A549 (cell line): ENCODE data around the gene NECAB3. TPM values are rescaled to one million over a fixed set of nuclear protein-coding genes. Genes with fewer than 3 reads are reported as not detected.

Experiments used
- ATAC-seq, 2 experiments: fragments of 200-7000 bp in 1 of 2; fragments of >200 bp in 1 of 2; cut with Nextera tagmentation in 1 of 2; cut with Tn5 transposase in 1 of 2; 3 replicates each; pipeline versions ENCODE4 v1.8.0 to v1.9.1; 2018 to 2020; ENCODE audit warnings: mild to moderate bottlenecking in 1 of 2, moderate library complexity in 1 of 2
- CTCF ChIA-PET: fragments of 300-600 bp; sonication (Branson Sonifier 250); formaldehyde crosslinking; extraction: SDS; loops from one replicate; lab custom pipeline; 2021; ENCODE audit warnings: antibody characterized with exemption, inconsistent platforms; lab: Yijun Ruan, JAX
- POLR2A ChIA-PET: fragments of 350-600 bp; formaldehyde crosslinking; extraction: SDS; loops from one replicate; lab custom pipeline; 2021; ENCODE audit warnings: antibody characterized with exemption, inconsistent platforms; lab: Yijun Ruan, JAX
- DNase-seq, 2 experiments: peaks; one replicate each; pipeline versions ENCODE4 v3.0.0 to v3.0.0-alpha.2; 2011 to 2016; ENCODE audit warnings: low read depth in 1 of 2, low spot score in 1 of 2
- FAIRE-seq: peaks from 2 replicates; lab custom pipeline; 2011; peaks lifted over from hg19 to GRCh38; lab: Jason Lieb, UNC
- H3K27ac ChIP-seq, 2 experiments: fragments of >200 bp; sonication (Bioruptor Twin); formaldehyde crosslinking; 3 replicates each; pipeline ENCODE4 v1.5.1; 2016 to 2017
- H3K4me1 ChIP-seq: fragments of >200 bp; sonication (Bioruptor Twin); formaldehyde crosslinking; 3 replicates; pipeline ENCODE4 v1.6.1; 2016
- H3K4me2 ChIP-seq: fragments of >200 bp; sonication (Bioruptor Twin); formaldehyde crosslinking; 3 replicates; pipeline ENCODE4 v1.6.1; 2016
- H3K4me3 ChIP-seq: fragments of >200 bp; sonication (Bioruptor Twin); formaldehyde crosslinking; 3 replicates; pipeline ENCODE4 v1.5.1; 2016
- H3K9me3 ChIP-seq: fragments of >200 bp; sonication (Bioruptor Twin); formaldehyde crosslinking; 3 replicates; pipeline ENCODE4 v1.6.1; 2016
- ATOH8 ChIP-seq: fragments of 250-450 bp; sonication (Bioruptor Pico); IDR thresholded peaks from 2 replicates; pipeline ENCODE4 v1.5.0; 2020; ENCODE audit warnings: low read depth, mild to moderate bottlenecking, moderate library complexity
- BHLHE40 ChIP-seq: IDR thresholded peaks from 2 replicates; pipeline ENCODE4 v1.6.1; 2012; ENCODE audit warnings: low read depth, low read length, inconsistent platforms
- CBX8 ChIP-seq: fragments of 200-600 bp; sonication (generic); IDR thresholded peaks from 2 replicates; pipeline ENCODE4 v1.6.1; 2016
- CHD2 ChIP-seq: fragments of 150-350 bp; IDR thresholded peaks from 2 replicates; pipeline ENCODE4 v1.6.1; 2014; ENCODE audit warnings: low read length; ENCODE audit not compliant: partially characterized antibody
- CHD4 ChIP-seq: fragments of 200-600 bp; sonication (generic); IDR thresholded peaks from 2 replicates; pipeline ENCODE4 v1.6.1; 2016; ENCODE audit warnings: antibody characterized with exemption, mild to moderate bottlenecking, borderline replicate concordance
- EHF ChIP-seq: fragments of 250-450 bp; sonication (Bioruptor Pico); IDR thresholded peaks from 2 replicates; pipeline ENCODE4 v1.5.0; 2020; ENCODE audit warnings: mild to moderate bottlenecking
- FOSB ChIP-seq: fragments of 250-450 bp; sonication (Bioruptor Pico); IDR thresholded peaks from 2 replicates; pipeline ENCODE4 v1.5.0; 2020; ENCODE audit warnings: mild to moderate bottlenecking, moderate library complexity
- FOXS1 ChIP-seq: fragments of 250-450 bp; sonication (Bioruptor Pico); IDR thresholded peaks from 2 replicates; pipeline ENCODE4 v1.5.0; 2020; ENCODE audit warnings: mild to moderate bottlenecking, moderate library complexity
- HES2 ChIP-seq: fragments of >200 bp; sonication (Bioruptor Twin); formaldehyde crosslinking; IDR thresholded peaks from 2 replicates; pipeline ENCODE4 v1.6.1; 2016
- HMGXB4 ChIP-seq: fragments of 250-450 bp; sonication (Bioruptor Pico); IDR thresholded peaks from 2 replicates; pipeline ENCODE4 v1.5.0; 2021; ENCODE audit warnings: mild to moderate bottlenecking, moderate library complexity, borderline replicate concordance
- JUNB ChIP-seq: fragments of >200 bp; sonication (Bioruptor Twin); formaldehyde crosslinking; IDR thresholded peaks from 2 replicates; pipeline ENCODE4 v1.6.1; 2016
- KDM1A ChIP-seq: fragments of 200-600 bp; sonication (generic); IDR thresholded peaks from 2 replicates; pipeline ENCODE4 v1.6.1; 2016; ENCODE audit warnings: low read depth, mild to moderate bottlenecking
- MAFK ChIP-seq: fragments of 450-650 bp; IDR thresholded peaks from 2 replicates; pipeline ENCODE4 v1.6.1; 2014; ENCODE audit not compliant: partially characterized antibody
- MAX ChIP-seq: IDR thresholded peaks from 2 replicates; pipeline ENCODE4 v1.6.1; 2012
- MAZ ChIP-seq: fragments of 150-350 bp; IDR thresholded peaks from 2 replicates; pipeline ENCODE4 v1.6.1; 2014; ENCODE audit warnings: antibody characterized with exemption, low read depth, low read length, borderline replicate concordance
- NPAS2 ChIP-seq: fragments of 250-450 bp; sonication (Bioruptor Pico); IDR thresholded peaks from 2 replicates; pipeline ENCODE4 v1.8.0; 2022; ENCODE audit warnings: mild to moderate bottlenecking, moderate library complexity, borderline replicate concordance
- PBX3 ChIP-seq: IDR thresholded peaks from 2 replicates; pipeline ENCODE4 v1.6.1; 2012
- REST ChIP-seq: fragments of 200-600 bp; sonication (generic); IDR thresholded peaks from 2 replicates; pipeline ENCODE4 v1.6.1; 2016; ENCODE audit warnings: antibody characterized with exemption, mild to moderate bottlenecking, moderate library complexity
- TFCP2L1 ChIP-seq: fragments of 250-450 bp; sonication (Bioruptor Pico); IDR thresholded peaks from 2 replicates; pipeline ENCODE4 v1.5.0; 2021; ENCODE audit warnings: mild to moderate bottlenecking
- ZFP36 ChIP-seq: fragments of 450-650 bp; IDR thresholded peaks from 2 replicates; pipeline ENCODE4 v1.6.1; 2014; ENCODE audit warnings: borderline replicate concordance; ENCODE audit not compliant: partially characterized antibody
- WGBS: methylation state at CpG from one replicate; pipeline ENCODE4 v1.1.6; 2017; ENCODE audit errors: missing lambda C conversion rate; 5-methylcytosine and 5-hydroxymethylcytosine counted together
- polyA plus RNA-seq, 4 experiments: library from polyadenylated mRNA; depleted of rRNA in 3 of 4; stranded (reverse); fragments of >200 nt; fragmentation: RNase III in 1 of 4; extraction: RNeasy Plus Mini Kit Qiagen cat#74134 plus additional on column Dnase treatment in 1 of 4; gene quantifications; 2 replicates in 3 of 4; 3 replicates in 1 of 4; pipeline ENCODE4 v1.2.3, GENCODE V29; 2011 to 2017

Gene NECAB3
- polyA plus RNA-seq, 2 of the 4 experiments (the other 2 are of a cell fraction): 9.3 to 19.3 TPM

GRCh38 chr20:33609504-33609903 lies 64.7 kb downstream of the NECAB3 start:
- CTCF ChIA-PET: interaction anchor here (1.0 kb wide), 1 partner anchor 28 kb away, joined by 3 read pairs; no protein-coding TSS in a partner anchor
- no peak for ATAC-seq
- FAIRE-seq: no peak

More at GRCh38 chr20:33609504-33609903, 64.7 kb downstream of the NECAB3 start:
- H3K4me2 ChIP-seq: no peak overlapping the region
- no peaks in the 10 kb centered on the region for H3K4me1 ChIP-seq
- WGBS: 91% methylated on average over 2 of the region's 2 CpGs
- DNase-seq: no peak
- POLR2A ChIA-PET: no interaction called here
- H3K4me3 ChIP-seq: no peak overlapping the region
- no peaks in the 10 kb centered on the region for H3K9me3 ChIP-seq
- H3K27ac ChIP-seq: no peak overlapping the region
- TF ChIP-seq TFCP2L1 (CRISPR knock-in tag) (no peak), CHD4 (no peak), HES2 (no peak), FOSB (CRISPR knock-in tag) (no peak), BHLHE40 (no peak), MAX (no peak), MAFK (no peak), CBX8 (no peak), FOXS1 (CRISPR knock-in tag) (no peak), NPAS2 (CRISPR knock-in tag) (no peak), HMGXB4 (CRISPR knock-in tag) (no peak), MAZ (no peak), REST (no peak), ATOH8 (CRISPR knock-in tag) (no peak), EHF (CRISPR knock-in tag) (no peak), JUNB (no peak), PBX3 (no peak), CHD2 (no peak), KDM1A (no peak), ZFP36 (no peak)

Other genes starting within 250 kb of the NECAB3 start
- 5.6 and 6.5 TPM in 2 replicates for gene SNTA1, start 230.7 kb downstream of the NECAB3 start, polyA plus RNA-seq (2011; rRNA removed)
- 5.5 to 6.6 TPM (median 6.4 TPM) in 3 replicates for gene SNTA1, start 230.7 kb downstream of the NECAB3 start, polyA plus RNA-seq (2017; fragmentation: RNase III; extraction: RNeasy Plus Mini Kit Qiagen cat#74134 plus additional on column Dnase treatment)
- 9.4 and 10.8 TPM in 2 replicates for gene CBFA2T2, start 184.3 kb downstream of the NECAB3 start, polyA plus RNA-seq (2011; rRNA removed)
- 5.2 to 6.8 TPM (median 6.7 TPM) in 3 replicates for gene CBFA2T2, start 184.3 kb downstream of the NECAB3 start, polyA plus RNA-seq (2017; fragmentation: RNase III; extraction: RNeasy Plus Mini Kit Qiagen cat#74134 plus additional on column Dnase treatment)
- gene C20orf144, start 12.1 kb downstream of the NECAB3 start, polyA plus RNA-seq (2011; rRNA removed): 0.09 and 0.10 TPM in 2 replicates
- gene C20orf144, start 12.1 kb downstream of the NECAB3 start, polyA plus RNA-seq (2017; fragmentation: RNase III; extraction: RNeasy Plus Mini Kit Qiagen cat#74134 plus additional on column Dnase treatment): 0.09 to 0.12 TPM (median 0.12 TPM) in 3 replicates
- gene ACTL10, start 7.5 kb downstream of the NECAB3 start, polyA plus RNA-seq (2011; rRNA removed): not detected in 2 replicates
- not detected in 3 replicates for gene ACTL10, start 7.5 kb downstream of the NECAB3 start, polyA plus RNA-seq (2017; fragmentation: RNase III; extraction: RNeasy Plus Mini Kit Qiagen cat#74134 plus additional on column Dnase treatment)
- gene E2F1, start 12.0 kb upstream of the NECAB3 start, polyA plus RNA-seq (2011; rRNA removed): 17.9 and 19.4 TPM in 2 replicates
- gene E2F1, start 12.0 kb upstream of the NECAB3 start, polyA plus RNA-seq (2017; fragmentation: RNase III; extraction: RNeasy Plus Mini Kit Qiagen cat#74134 plus additional on column Dnase treatment): 32.8 to 35.8 TPM (median 33.5 TPM) in 3 replicates
- 6.6 and 7.3 TPM in 2 replicates for gene PXMP4, start 45.9 kb upstream of the NECAB3 start, polyA plus RNA-seq (2011; rRNA removed)
- gene PXMP4, start 45.9 kb upstream of the NECAB3 start, polyA plus RNA-seq (2017; fragmentation: RNase III; extraction: RNeasy Plus Mini Kit Qiagen cat#74134 plus additional on column Dnase treatment): 4.0 to 5.4 TPM (median 4.5 TPM) in 3 replicates
- gene ZNF341, start 57.6 kb upstream of the NECAB3 start, polyA plus RNA-seq (2011; rRNA removed): 2.1 and 2.7 TPM in 2 replicates
- 3.6 to 4.1 TPM (median 3.8 TPM) in 3 replicates for gene ZNF341, start 57.6 kb upstream of the NECAB3 start, polyA plus RNA-seq (2017; fragmentation: RNase III; extraction: RNeasy Plus Mini Kit Qiagen cat#74134 plus additional on column Dnase treatment)
- gene CHMP4B, start 136.9 kb upstream of the NECAB3 start, polyA plus RNA-seq (2011; rRNA removed): 75.8 and 81.3 TPM in 2 replicates
- gene CHMP4B, start 136.9 kb upstream of the NECAB3 start, polyA plus RNA-seq (2017; fragmentation: RNase III; extraction: RNeasy Plus Mini Kit Qiagen cat#74134 plus additional on column Dnase treatment): 104 to 108 TPM (median 107 TPM) in 3 replicates